ENCODE measurements around the gene UGT1A8.
"Not testable (repeated sequence)": the region's sequence is repeated elsewhere in the genome, so short reads cannot be mapped to it uniquely, and the experiment has no call there.

The UGT1A8 gene

GRCh38 chr2:233605680-233606079, 11.8 kb upstream of the UGT1A8 start:
- no peak for ATAC-seq
- Mint-ChIP-seq H3K4me3 (no peak overlapping the region), H3K4me1 (no peaks in the 10 kb centered on the region), H3K36me3 (peaks cover 8% of the 10 kb centered on the region), H3K9me3 (peaks cover 3% of the 10 kb centered on the region), H3K27me3 (peaks cover 11% of the 10 kb centered on the region), H3K27ac (no peak overlapping the region)

GRCh38 chr2:233611284-233611683, 6.1 kb upstream of the UGT1A8 start:
- H3K4me3 Mint-ChIP-seq = no peak overlapping the region
- H3K27ac Mint-ChIP-seq = no peak overlapping the region
- H3K27me3 Mint-ChIP-seq = peaks cover 21% of the 10 kb centered on the region

GRCh38 chr2:233620204-233620603, 2.8 kb downstream of the UGT1A8 start:
- H3K4me3 Mint-ChIP-seq = no peak overlapping the region
- H3K9me3 Mint-ChIP-seq = peaks cover 6% of the 10 kb centered on the region
- H3K36me3 Mint-ChIP-seq = peaks cover under 1% of the 10 kb centered on the region
- no peak for ATAC-seq
- no peaks in the 10 kb centered on the region for H3K4me1 Mint-ChIP-seq
- H3K27me3 Mint-ChIP-seq = peaks cover 32% of the 10 kb centered on the region
- no peak overlapping the region for H3K27ac Mint-ChIP-seq

More at GRCh38 chr2:233611284-233611683, 6.1 kb upstream of the UGT1A8 start:
- Mint-ChIP-seq H3K36me3 (peaks cover 14% of the 10 kb centered on the region), H3K4me1 (no peaks in the 10 kb centered on the region), H3K9me3 (peaks cover 20% of the 10 kb centered on the region)
- ATAC-seq = no peak

GRCh38 chr2:233621863-233622262, 4.4 kb downstream of the UGT1A8 start:
- H3K27ac Mint-ChIP-seq, H3K4me1 Mint-ChIP-seq, H3K9me3 Mint-ChIP-seq, ATAC-seq, H3K36me3 Mint-ChIP-seq, H3K4me3 Mint-ChIP-seq: not testable (repeated sequence)
- H3K27me3 Mint-ChIP-seq = peaks cover 15% of the 10 kb centered on the region

- Mint-ChIP-seq H3K36me3 (peaks cover 6% of the 10 kb centered on the region), H3K9me3 (peaks cover 21% of the 10 kb centered on the region), H3K4me3 (no peak overlapping the region), H3K27ac (no peak overlapping the region), H3K27me3 (no peaks in the 10 kb centered on the region), H3K4me1 (no peaks in the 10 kb centered on the region)
- no peak for ATAC-seq
Measured at GRCh38 chr2:233627331-233628025, 10.0 kb downstream of the UGT1A8 start.

- not testable (repeated sequence) for H3K4me1 Mint-ChIP-seq, ATAC-seq, H3K9me3 Mint-ChIP-seq, H3K27ac Mint-ChIP-seq, H3K4me3 Mint-ChIP-seq, H3K36me3 Mint-ChIP-seq
- H3K27me3 Mint-ChIP-seq = peaks cover 37% of the 10 kb centered on the region
Measured at GRCh38 chr2:233636306-233636705, 18.9 kb downstream of the UGT1A8 start, which contains the start of gene UGT1A10. Gene UGT1A10 (plus strand): TSS chr2:233636448. CDS start chr2:233636523, 75 bp downstream.

- Mint-ChIP-seq H3K27ac (no peak overlapping the region), H3K36me3 (no peaks in the 10 kb centered on the region), H3K9me3 (peaks cover 8% of the 10 kb centered on the region), H3K27me3 (peaks cover 37% of the 10 kb centered on the region), H3K4me3 (no peak overlapping the region), H3K4me1 (peaks cover 6% of the 10 kb centered on the region)
- no peak for ATAC-seq
Measured at GRCh38 chr2:233638836-233639235, 21.4 kb downstream of the UGT1A8 start.

- Mint-ChIP-seq H3K4me1 (peaks cover 6% of the 10 kb centered on the region), H3K4me3 (no peak overlapping the region), H3K9me3 (peaks cover 8% of the 10 kb centered on the region), H3K36me3 (no peaks in the 10 kb centered on the region), H3K27me3 (peaks cover 27% of the 10 kb centered on the region), H3K27ac (no peak overlapping the region)
- no peak for ATAC-seq
Measured at GRCh38 chr2:233639860-233640259, 22.4 kb downstream of the UGT1A8 start.

- peaks cover 8% of the 10 kb centered on the region for H3K36me3 Mint-ChIP-seq
- H3K4me3 Mint-ChIP-seq = no peak overlapping the region
- peaks cover 16% of the 10 kb centered on the region for H3K9me3 Mint-ChIP-seq
- peaks cover 6% of the 10 kb centered on the region for H3K4me1 Mint-ChIP-seq
- no peak for ATAC-seq
- peaks cover 19% of the 10 kb centered on the region for H3K27me3 Mint-ChIP-seq
- no peak overlapping the region for H3K27ac Mint-ChIP-seq
Measured at GRCh38 chr2:233643128-233643527, 25.7 kb downstream of the UGT1A8 start.

GRCh38 chr2:233646033-233646432, 28.6 kb downstream of the UGT1A8 start:
- H3K27ac Mint-ChIP-seq, H3K4me1 Mint-ChIP-seq, ATAC-seq, H3K36me3 Mint-ChIP-seq, H3K4me3 Mint-ChIP-seq: not testable (repeated sequence)
- H3K9me3 Mint-ChIP-seq = peaks cover 16% of the 10 kb centered on the region
- H3K27me3 Mint-ChIP-seq = peaks cover 19% of the 10 kb centered on the region

- no peak for ATAC-seq
- Mint-ChIP-seq H3K27ac (no peak overlapping the region), H3K36me3 (peaks cover 8% of the 10 kb centered on the region), H3K4me1 (no peaks in the 10 kb centered on the region), H3K4me3 (no peak overlapping the region), H3K27me3 (peaks cover 35% of the 10 kb centered on the region), H3K9me3 (peaks cover 6% of the 10 kb centered on the region)
Measured at GRCh38 chr2:233650981-233651380, 33.5 kb downstream of the UGT1A8 start.

- Mint-ChIP-seq H3K27me3 (peaks cover 33% of the 10 kb centered on the region), H3K27ac (no peak overlapping the region), H3K4me3 (no peak overlapping the region), H3K4me1 (no peaks in the 10 kb centered on the region), H3K36me3 (peaks cover 5% of the 10 kb centered on the region), H3K9me3 (peaks cover 4% of the 10 kb centered on the region)
- no peak for ATAC-seq
Measured at GRCh38 chr2:233651430-233651829, 34.0 kb downstream of the UGT1A8 start.

- Mint-ChIP-seq H3K36me3 (no peaks in the 10 kb centered on the region), H3K4me3 (no peak overlapping the region), H3K4me1 (no peaks in the 10 kb centered on the region), H3K27ac (no peak overlapping the region), H3K27me3 (peaks cover 34% of the 10 kb centered on the region), H3K9me3 (no peaks in the 10 kb centered on the region)
- no peak for ATAC-seq
Measured at GRCh38 chr2:233654501-233654900, 37.1 kb downstream of the UGT1A8 start.

GRCh38 chr2:233655043-233655442, 37.6 kb downstream of the UGT1A8 start:
- H3K27ac Mint-ChIP-seq = no peak overlapping the region
- H3K4me3 Mint-ChIP-seq = no peak overlapping the region
- H3K27me3 Mint-ChIP-seq = peaks cover 34% of the 10 kb centered on the region
- no peaks in the 10 kb centered on the region for H3K36me3 Mint-ChIP-seq
- no peaks in the 10 kb centered on the region for H3K4me1 Mint-ChIP-seq
- no peak for ATAC-seq
- no peaks in the 10 kb centered on the region for H3K9me3 Mint-ChIP-seq

- H3K9me3 Mint-ChIP-seq, H3K4me3 Mint-ChIP-seq, H3K27ac Mint-ChIP-seq, H3K4me1 Mint-ChIP-seq, H3K36me3 Mint-ChIP-seq, ATAC-seq: not testable (repeated sequence)
- H3K27me3 Mint-ChIP-seq = peaks cover 34% of the 10 kb centered on the region
Measured at GRCh38 chr2:233655943-233656342, 38.5 kb downstream of the UGT1A8 start.

GRCh38 chr2:233656443-233656842, 39.0 kb downstream of the UGT1A8 start:
- Mint-ChIP-seq H3K4me1 (no peaks in the 10 kb centered on the region), H3K36me3 (no peaks in the 10 kb centered on the region), H3K4me3 (no peak overlapping the region), H3K27ac (no peak overlapping the region), H3K27me3 (peaks cover 39% of the 10 kb centered on the region), H3K9me3 (no peaks in the 10 kb centered on the region)
- no peak for ATAC-seq
